ENCODE data around the gene SOX18. TPM values are rescaled to one million over a fixed set of nuclear protein-coding genes. Genes with fewer than 3 reads are reported as not detected.

The SOX18 gene
- total RNA-seq, 4 donors from 2014 or later = 4.4 to 13.3 (median 7.1) TPM

DNA sequence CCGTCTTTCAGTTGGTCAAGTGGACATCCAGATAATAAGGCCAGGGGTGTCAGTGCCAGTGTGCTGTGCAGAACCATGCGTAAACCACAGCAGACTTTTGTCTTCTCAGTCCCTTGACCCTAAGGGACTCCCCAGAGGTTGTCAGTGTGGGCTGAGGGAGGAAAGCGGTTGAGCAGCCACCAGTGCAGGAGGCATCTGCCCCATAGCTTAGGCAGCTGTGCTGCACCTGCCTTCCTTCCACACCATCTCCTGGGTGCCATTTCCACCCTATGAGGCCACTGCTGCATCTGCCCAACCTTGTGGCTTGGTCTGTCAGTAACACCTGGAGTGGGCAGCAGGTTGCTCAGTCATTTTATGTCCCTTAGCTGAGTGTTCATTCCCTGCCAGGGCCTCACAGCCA lies 42.5 kb downstream of the SOX18 start:
- Histone ChIP-seq H3K36me3 (peaks cover 0 to 98% of the 10 kb centered on the region in 2 donors), H3K9me3 (no peaks in the 10 kb centered on the region), H3K4me1 (peaks cover 0 to 19% (median 0%) of the 10 kb centered on the region in 3 donors), H3K27me3 (no peaks in the 10 kb centered on the region), H3K27ac (no peak overlapping the region), H3K4me3 (no peak overlapping the region)
- no peak for ATAC-seq
- 59 to 100% methylated on average over 1 to 2 of the region's 3 CpGs for WGBS, 2 donors (ENCODE audit: low coverage in 1 of 2)
- TF ChIP-seq POLR2A (IDR thresholded peaks at IDR 0.05) (no peak), EP300 (IDR thresholded peaks at IDR 0.05) (no peak), POLR2AphosphoS5 (IDR thresholded peaks at IDR 0.05) (no peak), CTCF (IDR thresholded peaks at IDR 0.05) (no peak)

GRCh38 chr20:64006490-64006889 lies 42.9 kb downstream of the SOX18 start:
- H3K9me3 ChIP-seq = no peaks in the 10 kb centered on the region
- no peak for ATAC-seq
- H3K36me3 ChIP-seq = peaks cover 0 to 100% of the 10 kb centered on the region in 2 donors
- H3K27me3 ChIP-seq = no peaks in the 10 kb centered on the region
- H3K27ac ChIP-seq = no peak overlapping the region
- H3K4me1 ChIP-seq = peaks cover 0 to 19% (median 0%) of the 10 kb centered on the region in 3 donors
- no peak overlapping the region for H3K4me3 ChIP-seq
- WGBS, 2 donors (ENCODE audit: low coverage in 1 of 2) = 30% methylated on average over 3 of the region's 10 CpGs; no CpG with 5 or more reads in 1 of the 2 donors
- TF ChIP-seq CTCF (IDR thresholded peaks at IDR 0.05) (no peak), POLR2AphosphoS5 (IDR thresholded peaks at IDR 0.05) (no peak), EP300 (IDR thresholded peaks at IDR 0.05) (no peak), POLR2A (IDR thresholded peaks at IDR 0.05) (no peak)

- ATAC-seq = no peak
- Histone ChIP-seq H3K9me3 (no peaks in the 10 kb centered on the region), H3K27me3 (no peaks in the 10 kb centered on the region), H3K36me3 (peaks cover 0 to 100% of the 10 kb centered on the region in 2 donors), H3K4me1 (peaks cover 0 to 19% (median 0%) of the 10 kb centered on the region in 3 donors), H3K4me3 (no peak overlapping the region), H3K27ac (no peak overlapping the region)
- no peak for TF ChIP-seq POLR2A (IDR thresholded peaks at IDR 0.05)
- TF ChIP-seq EP300 (IDR thresholded peaks at IDR 0.05) = no peak
- no peak for TF ChIP-seq CTCF (IDR thresholded peaks at IDR 0.05)
- TF ChIP-seq POLR2AphosphoS5 (IDR thresholded peaks at IDR 0.05) = no peak
- WGBS, 2 donors (ENCODE audit: low coverage in 1 of 2) = 76 to 91% methylated on average over 4 to 6 of the region's 6 CpGs
These were observed 44.0 kb downstream of the SOX18 start for GRCh38 chr20:64005394-64005793.

DNA sequence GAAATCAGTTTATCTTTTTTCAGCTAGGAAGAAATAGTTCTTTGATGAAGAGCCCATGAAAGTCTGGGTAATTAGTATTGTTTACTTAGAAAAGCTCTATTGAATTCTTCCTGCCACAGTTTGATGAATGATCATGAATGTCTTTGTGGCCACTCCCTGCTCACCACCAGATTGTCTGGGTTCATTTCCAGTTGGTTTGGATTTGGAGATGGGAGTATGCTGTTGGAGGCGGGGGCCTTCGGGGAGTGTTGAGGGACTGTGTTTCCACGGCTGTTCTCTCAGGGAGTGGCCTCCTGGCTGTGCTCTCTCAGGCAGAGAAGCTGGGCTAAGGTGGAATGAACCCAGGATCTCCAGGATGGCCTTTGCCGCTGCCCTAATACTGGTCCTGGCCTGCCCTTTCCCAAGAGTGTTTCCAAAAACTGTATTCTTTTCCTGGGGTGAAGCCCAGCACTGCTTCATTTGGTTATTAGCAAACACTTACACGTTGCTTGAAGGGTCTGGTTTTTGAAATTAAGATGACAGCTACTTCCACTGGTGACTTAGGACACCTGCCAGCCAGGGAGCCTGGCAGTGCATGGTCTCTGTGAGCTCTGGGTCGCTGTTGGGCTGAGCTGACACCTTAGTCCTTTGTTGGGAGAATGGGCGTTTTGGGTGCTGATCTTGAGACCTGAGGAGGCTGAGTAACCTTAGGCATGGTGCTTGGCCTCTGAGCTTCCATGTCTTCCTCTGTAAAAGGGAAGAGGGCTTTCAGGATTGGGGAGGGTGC lies 45.3 kb downstream of the SOX18 start:
- Histone ChIP-seq H3K4me1 (peaks cover 0 to 19% (median 0%) of the 10 kb centered on the region in 3 donors), H3K4me3 (no peak overlapping the region), H3K36me3 (peaks cover 0 to 100% of the 10 kb centered on the region in 2 donors), H3K27ac (no peak overlapping the region), H3K27me3 (no peaks in the 10 kb centered on the region), H3K9me3 (no peaks in the 10 kb centered on the region)
- no peak for TF ChIP-seq POLR2AphosphoS5 (IDR thresholded peaks at IDR 0.05)
- TF ChIP-seq CTCF (IDR thresholded peaks at IDR 0.05) = no peak
- no peak for TF ChIP-seq EP300 (IDR thresholded peaks at IDR 0.05)
- no peak for TF ChIP-seq POLR2A (IDR thresholded peaks at IDR 0.05)
- ATAC-seq = no peak
- 62 to 83% methylated on average over 3 to 4 of the region's 7 CpGs for WGBS, 2 donors (ENCODE audit: low coverage in 1 of 2)

- no peak overlapping the region for H3K4me3 ChIP-seq
- H3K36me3 ChIP-seq = peaks cover 0 to 100% of the 10 kb centered on the region in 2 donors
- WGBS, 2 donors (ENCODE audit: low coverage in 1 of 2) = 55 to 57% methylated on average over 3 to 8 of the region's 11 CpGs
- H3K9me3 ChIP-seq = no peaks in the 10 kb centered on the region
- no peak for ATAC-seq
- H3K27ac ChIP-seq = no peak overlapping the region
- no peaks in the 10 kb centered on the region for H3K27me3 ChIP-seq
- H3K4me1 ChIP-seq = peaks cover 0 to 15% (median 0%) of the 10 kb centered on the region in 3 donors
- TF ChIP-seq POLR2AphosphoS5 (IDR thresholded peaks at IDR 0.05) (no peak), CTCF (IDR thresholded peaks at IDR 0.05) (no peak), POLR2A (IDR thresholded peaks at IDR 0.05) (no peak), EP300 (IDR thresholded peaks at IDR 0.05) (no peak)
These were observed 47.8 kb downstream of the SOX18 start for GRCh38 chr20:64001607-64002011.

Measured in gastroesophageal sphincter (tissue), 4 donors.